HG03342 (cell line): ENCODE results near the gene STAB2.
"Not testable (repeated sequence)": the region's sequence is repeated elsewhere in the genome, so short reads cannot be mapped to it uniquely, and the experiment has no call there.

Experiments used
- ATAC-seq: cut with Tn5 transposase; IDR thresholded peaks from one replicate; pipeline ENCODE4 v1.9.1; 2021; ENCODE audit warnings: mild to moderate bottlenecking, moderate library complexity; ENCODE audit not compliant: unreplicated experiment

STAB2 gene

GRCh38 chr12:103642240-103642864 is 55.3 kb downstream of the STAB2 start:
- ATAC-seq: no peak

- no peak for ATAC-seq
Observed at GRCh38 chr12:103645202-103645601, 58.1 kb downstream of the STAB2 start.

GRCh38 chr12:103647267-103647666 is 60.2 kb downstream of the STAB2 start:
- ATAC-seq: no peak

DNA sequence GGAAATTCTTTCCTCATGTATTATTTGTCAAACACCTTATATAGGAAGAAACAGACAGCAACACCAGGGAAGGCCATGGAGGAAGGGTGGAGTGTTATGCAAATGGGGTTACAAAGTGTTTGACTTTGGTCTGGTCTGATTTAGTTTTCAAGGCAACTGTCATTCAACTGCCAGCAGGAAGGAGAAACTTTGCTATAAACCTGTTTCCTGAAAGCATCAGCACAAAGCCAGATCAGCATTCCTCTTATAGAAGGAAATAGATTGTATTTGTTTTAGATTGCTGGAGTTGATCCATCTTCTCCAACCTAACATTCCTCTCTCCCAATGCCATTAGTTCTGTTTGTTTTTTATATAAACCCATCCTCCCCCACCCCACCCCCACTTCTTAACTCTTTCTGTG is 65.7 kb downstream of the STAB2 start:
- no peak for ATAC-seq

- ATAC-seq: not testable (repeated sequence)
Observed at GRCh38 chr12:103653568-103654173, 66.6 kb downstream of the STAB2 start.

GRCh38 chr12:103654816-103655215 is 67.7 kb downstream of the STAB2 start:
- ATAC-seq: no peak

DNA sequence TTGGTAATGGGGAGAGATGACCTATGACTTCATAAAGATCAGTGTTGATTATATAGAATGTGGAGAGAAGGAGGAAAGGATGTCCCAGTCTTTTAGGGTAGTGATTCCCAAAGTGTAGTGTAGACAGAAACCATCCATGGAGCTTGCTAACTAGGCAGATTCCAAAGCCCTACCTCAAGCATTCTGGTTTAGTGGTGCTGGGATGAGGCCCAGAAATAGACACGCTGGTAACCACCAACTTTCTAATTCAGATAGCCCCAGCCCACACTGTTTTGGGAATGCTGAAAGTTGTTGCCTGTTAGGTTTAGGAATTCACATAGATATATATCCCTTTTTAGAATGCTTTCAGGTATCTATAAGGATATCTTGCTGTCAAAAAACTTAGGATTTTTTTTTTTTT is 69.2 kb downstream of the STAB2 start:
- no peak for ATAC-seq

DNA sequence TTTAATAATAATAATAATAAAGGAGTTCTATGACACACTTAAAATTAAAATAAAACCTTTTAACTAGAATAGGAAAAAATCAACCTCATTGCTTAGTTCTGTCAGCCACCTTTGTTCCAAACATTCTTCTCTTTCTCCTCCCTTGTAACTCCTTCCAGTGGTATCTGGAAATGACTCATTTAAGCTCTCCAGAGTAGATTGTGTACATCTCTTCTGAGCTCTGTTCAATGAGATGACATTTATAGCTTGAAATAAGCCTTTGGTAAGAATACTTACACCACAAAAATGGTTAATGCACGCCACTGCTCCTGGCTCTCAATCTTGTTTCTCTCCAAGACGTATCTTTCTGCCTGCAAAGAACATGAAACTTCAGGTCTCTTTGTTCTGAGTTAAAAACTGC is 70.3 kb downstream of the STAB2 start:
- ATAC-seq: no peak

DNA sequence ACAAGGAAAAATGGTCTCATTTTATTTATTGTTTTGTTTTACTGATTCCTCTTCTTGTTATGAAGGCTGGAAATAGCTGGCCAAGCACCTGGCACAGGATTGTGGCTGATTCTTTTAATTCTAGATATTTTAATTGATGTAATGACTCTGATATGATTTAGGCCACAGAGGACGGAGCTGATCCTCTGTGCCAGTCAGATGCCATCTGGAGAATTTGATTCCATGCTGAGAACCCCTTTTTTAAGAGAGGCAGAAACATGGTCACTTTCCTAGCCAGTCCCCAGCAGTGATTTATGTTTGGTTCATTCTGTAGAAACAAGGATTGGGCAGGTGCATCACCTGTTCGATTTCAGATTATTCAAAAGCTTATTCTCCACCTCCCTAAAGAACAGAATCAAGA is 77.6 kb downstream of the STAB2 start:
- ATAC-seq: no peak

DNA sequence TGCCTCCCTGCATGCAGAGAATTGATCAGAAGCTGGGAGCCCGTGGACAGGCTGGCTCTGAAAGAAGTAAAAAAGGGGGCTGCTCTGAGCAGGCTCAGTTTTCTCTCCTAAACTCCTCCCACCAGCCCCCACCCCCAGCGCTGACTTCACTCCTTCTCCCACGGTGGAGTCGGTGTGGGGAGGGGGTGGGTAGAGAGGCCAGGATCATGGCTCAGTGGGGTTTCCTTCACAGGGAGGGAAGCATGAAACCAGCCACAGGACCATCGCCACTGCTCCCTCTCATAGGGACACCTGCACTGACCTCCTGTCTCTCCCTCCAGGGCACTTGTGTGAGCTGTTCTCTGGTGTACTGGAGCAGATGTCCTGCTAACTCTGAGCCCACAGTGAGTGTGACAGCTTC is 78.9 kb downstream of the STAB2 start:
- ATAC-seq: no peak

GRCh38 chr12:103667125-103667524 is 80.1 kb downstream of the STAB2 start:
- no peak for ATAC-seq

DNA sequence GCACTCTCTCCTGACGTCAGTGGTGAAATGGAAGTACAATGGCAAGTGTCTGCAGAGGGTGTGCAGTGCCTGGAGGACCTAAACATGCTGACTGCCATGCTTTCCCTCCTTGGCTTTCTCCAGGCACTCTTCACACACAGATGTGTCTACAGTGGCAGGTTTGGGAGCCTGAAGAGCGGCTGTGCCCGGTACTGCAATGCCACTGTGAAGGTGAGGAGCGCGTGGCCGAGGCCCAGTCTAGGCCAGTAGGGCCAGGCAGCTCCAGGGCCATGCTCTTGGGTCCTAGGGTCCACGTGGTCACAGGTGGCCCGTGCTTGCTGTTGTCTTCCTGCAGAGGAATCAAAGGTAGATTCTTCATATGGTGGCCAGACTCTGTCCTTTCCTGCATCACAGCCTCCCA is 81.4 kb downstream of the STAB2 start:
- ATAC-seq: no peak

GRCh38 chr12:103671367-103671766 is 84.3 kb downstream of the STAB2 start:
- no peak for ATAC-seq

- no peak for ATAC-seq
Observed at GRCh38 chr12:103672401-103673119, 85.5 kb downstream of the STAB2 start.

- no peak for ATAC-seq
Observed at GRCh38 chr12:103673487-103673886, 86.4 kb downstream of the STAB2 start.

- ATAC-seq: no peak
Observed at GRCh38 chr12:103673891-103674375, 86.9 kb downstream of the STAB2 start.

GRCh38 chr12:103676893-103677292 is 89.8 kb downstream of the STAB2 start:
- no peak for ATAC-seq

DNA sequence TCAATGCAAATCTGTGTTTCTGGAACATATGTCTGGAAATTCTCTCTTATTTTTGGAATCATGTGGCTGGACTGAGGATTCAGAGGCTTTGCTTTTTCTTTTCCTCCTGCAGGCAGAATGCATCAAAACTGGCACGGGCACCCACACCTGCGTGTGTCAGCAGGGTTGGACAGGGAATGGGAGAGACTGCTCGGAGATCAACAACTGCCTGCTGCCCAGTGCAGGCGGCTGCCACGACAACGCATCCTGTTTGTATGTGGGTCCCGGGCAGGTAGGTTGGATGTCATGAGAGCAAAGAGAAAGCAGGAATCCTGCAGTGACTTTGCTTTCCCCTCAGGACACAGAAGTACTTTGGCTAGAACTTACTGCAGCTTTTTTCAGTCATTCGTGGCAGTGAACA is 90.3 kb downstream of the STAB2 start:
- ATAC-seq: no peak

GRCh38 chr12:103677905-103678304 is 90.8 kb downstream of the STAB2 start:
- no peak for ATAC-seq

DNA sequence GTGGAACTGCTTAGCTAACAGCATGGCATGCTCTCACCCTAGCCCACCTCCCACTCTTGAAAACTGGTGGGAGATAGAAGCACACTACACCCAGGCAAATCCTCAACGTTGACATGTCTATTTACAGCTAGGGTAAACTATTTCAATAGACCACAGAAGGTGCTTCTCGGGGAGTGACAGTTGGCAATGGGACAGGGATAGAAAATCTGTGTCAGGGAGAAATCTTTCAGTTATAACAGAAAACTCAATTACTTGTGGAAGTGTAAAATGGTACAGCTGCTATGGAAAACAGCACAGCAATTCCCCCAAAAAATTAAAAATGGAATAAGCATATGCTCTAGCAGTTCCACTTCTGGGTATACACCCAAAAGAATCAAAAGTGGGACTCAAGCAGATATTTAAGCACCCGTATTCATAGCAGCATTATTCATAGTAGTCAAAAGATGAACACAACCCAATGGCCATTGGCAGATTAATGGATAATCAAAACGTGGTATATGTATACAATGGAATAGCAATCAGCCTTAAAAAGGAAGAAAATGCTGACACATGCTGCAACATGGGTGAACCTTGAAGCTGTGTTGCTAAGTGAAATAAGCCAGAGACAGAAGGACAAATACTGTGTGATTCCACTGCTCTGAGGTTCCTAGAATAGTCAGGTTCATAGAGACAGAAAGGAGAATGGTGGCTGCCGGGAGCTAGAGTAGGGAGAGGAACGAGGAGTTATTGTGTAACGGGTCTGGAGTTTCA is 92.5 kb downstream of the STAB2 start:
- ATAC-seq: no peak

- ATAC-seq: no peak
Observed at GRCh38 chr12:103680591-103681141, 93.6 kb downstream of the STAB2 start.
